GM06990 (cell line): ENCODE results near the gene PMEL.

Experiments
- DNase-seq: peaks from one replicate; pipeline ENCODE4 v3.0.0-alpha.2; 2011; ENCODE audit not compliant: insufficient read length; ENCODE audit errors: extremely low read depth
- H3K27me3 ChIP-seq: replicated peaks from 2 replicates; pipeline ENCODE4 v1.6.0; 2011; ENCODE audit warnings: low read length; ENCODE audit not compliant: control insufficient read depth, insufficient read depth
- H3K36me3 ChIP-seq: 2 replicates; pipeline ENCODE4 v1.5.1; 2011; ENCODE audit warnings: low read length; ENCODE audit not compliant: control insufficient read depth, insufficient read depth
- H3K4me3 ChIP-seq: replicated peaks from 2 replicates; pipeline ENCODE4 v1.5.1; 2011; ENCODE audit warnings: low read depth, mild to moderate bottlenecking, control low read depth, low read length
- TF ChIP-seq, protein P1 (sequence below): IDR thresholded peaks from 2 replicates; pipeline ENCODE4 v1.5.1; 2011; ENCODE audit warnings: low read length, control low read depth, mild to moderate bottlenecking, inconsistent platforms; ENCODE audit not compliant: insufficient read depth, poor library complexity, severe bottlenecking

Gene PMEL

DNA sequence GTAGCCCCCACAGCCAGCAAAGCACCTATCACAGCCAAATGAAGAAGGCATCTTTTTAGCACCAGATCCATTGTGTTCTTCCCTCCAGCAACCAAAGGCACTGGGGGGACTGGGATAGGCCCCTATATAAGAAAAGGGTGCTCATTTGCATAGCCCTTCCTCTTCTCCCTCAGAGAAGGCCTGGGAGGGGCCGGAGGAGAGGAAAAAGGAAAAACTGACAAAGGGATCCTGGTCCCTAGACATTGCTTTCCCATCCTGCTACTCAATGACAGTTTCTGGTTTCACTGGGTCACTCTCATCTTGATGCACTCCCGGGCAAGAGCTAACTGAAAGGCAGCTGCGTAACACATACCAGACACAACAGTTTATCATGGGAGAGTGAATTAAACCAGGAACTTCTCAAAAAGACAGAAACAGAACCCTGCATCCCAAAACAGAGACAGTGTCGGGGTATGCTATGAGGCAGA lies at the start of gene PMEL:
Gene PMEL, minus strand, starts transcription at position 102 of the 467 bp plus-strand sequence. Its CDS starts 31 bp downstream, at position 71.
- peak within 1 kb of the TSS; percentile 91 for H3K4me3 ChIP-seq
- no peak for DNase-seq
- H3K27me3 ChIP-seq = no peaks in the 10 kb centered on the region

DNA sequence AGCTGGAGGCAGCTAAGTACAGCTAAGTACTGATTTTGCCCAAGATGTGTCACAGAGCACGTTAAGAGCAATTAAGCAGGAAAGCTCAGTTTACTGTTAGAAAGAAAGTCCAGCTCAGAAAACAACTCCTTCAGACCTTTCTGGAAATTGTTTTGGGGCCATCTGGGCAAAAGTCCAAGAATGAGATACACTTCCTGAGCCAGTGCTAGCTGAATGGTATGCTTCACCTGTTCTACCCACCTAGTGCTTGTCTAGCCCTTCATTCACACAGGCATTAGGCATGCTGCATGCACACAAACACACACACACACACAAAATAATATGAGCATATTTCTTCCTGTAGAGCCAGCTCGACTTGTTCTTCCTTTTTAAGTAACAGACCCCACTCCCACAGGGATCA lies 48.4 kb upstream of the PMEL start:
- TF ChIP-seq, protein P1, sequence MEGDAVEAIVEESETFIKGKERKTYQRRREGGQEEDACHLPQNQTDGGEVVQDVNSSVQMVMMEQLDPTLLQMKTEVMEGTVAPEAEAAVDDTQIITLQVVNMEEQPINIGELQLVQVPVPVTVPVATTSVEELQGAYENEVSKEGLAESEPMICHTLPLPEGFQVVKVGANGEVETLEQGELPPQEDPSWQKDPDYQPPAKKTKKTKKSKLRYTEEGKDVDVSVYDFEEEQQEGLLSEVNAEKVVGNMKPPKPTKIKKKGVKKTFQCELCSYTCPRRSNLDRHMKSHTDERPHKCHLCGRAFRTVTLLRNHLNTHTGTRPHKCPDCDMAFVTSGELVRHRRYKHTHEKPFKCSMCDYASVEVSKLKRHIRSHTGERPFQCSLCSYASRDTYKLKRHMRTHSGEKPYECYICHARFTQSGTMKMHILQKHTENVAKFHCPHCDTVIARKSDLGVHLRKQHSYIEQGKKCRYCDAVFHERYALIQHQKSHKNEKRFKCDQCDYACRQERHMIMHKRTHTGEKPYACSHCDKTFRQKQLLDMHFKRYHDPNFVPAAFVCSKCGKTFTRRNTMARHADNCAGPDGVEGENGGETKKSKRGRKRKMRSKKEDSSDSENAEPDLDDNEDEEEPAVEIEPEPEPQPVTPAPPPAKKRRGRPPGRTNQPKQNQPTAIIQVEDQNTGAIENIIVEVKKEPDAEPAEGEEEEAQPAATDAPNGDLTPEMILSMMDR = no peak
- no peak for DNase-seq
- H3K36me3 ChIP-seq = no peaks in the 10 kb centered on the region
- H3K27me3 ChIP-seq = no peaks in the 10 kb centered on the region
- no peak overlapping the region for H3K4me3 ChIP-seq

More for the DNA sequence above, at the start of gene PMEL:
- no peaks in the 10 kb centered on the region; the same call in 1 of the 2 replicates for H3K36me3 ChIP-seq
- TF ChIP-seq, protein P1 = no peak

- H3K36me3 ChIP-seq = no peaks in the 10 kb centered on the region
- no peak overlapping the region for H3K4me3 ChIP-seq
- no peak for DNase-seq
- no peaks in the 10 kb centered on the region for H3K27me3 ChIP-seq
- TF ChIP-seq, protein P1 = no peak
Measured at GRCh38 chr12:56013482-56013881, 47.6 kb upstream of the PMEL start.

GRCh38 chr12:56011509-56012090 lies 45.8 kb upstream of the PMEL start:
- TF ChIP-seq, protein P1 = no peak
- H3K36me3 ChIP-seq = no peaks in the 10 kb centered on the region
- H3K27me3 ChIP-seq = no peaks in the 10 kb centered on the region
- DNase-seq = no peak
- no peak overlapping the region for H3K4me3 ChIP-seq

GRCh38 chr12:56010111-56010570 lies 44.3 kb upstream of the PMEL start:
- no peak for DNase-seq
- TF ChIP-seq, protein P1 = no peak
- H3K27me3 ChIP-seq = no peaks in the 10 kb centered on the region
- H3K4me3 ChIP-seq = no peak overlapping the region
- H3K36me3 ChIP-seq = no peaks in the 10 kb centered on the region
